GM12878 (cell line): ENCODE data around the gene MAP3K1. TPM values are rescaled to one million over a fixed set of nuclear protein-coding genes. Genes with fewer than 3 reads are reported as not detected.
A peak's percentile ranks its signal among the peaks of the same experiment; 100 is the strongest.

Experiments
- CUX1 ChIP-seq: IDR thresholded peaks from 2 replicates; pipeline ENCODE4 v1.6.1; 2012; ENCODE audit warnings: improper control_type of control experiment, low read depth, low read length; ENCODE audit not compliant: insufficient replicate concordance
- HCFC1 ChIP-seq: fragments of 150-350 bp; IDR thresholded peaks from 2 replicates; pipeline ENCODE4 v1.6.1; 2014; ENCODE audit warnings: low read length
- MYB ChIP-seq: fragments of 150-350 bp; IDR thresholded peaks from 2 replicates; pipeline ENCODE4 v1.6.1; 2014; ENCODE audit warnings: mild to moderate bottlenecking, low read depth, low read length, borderline replicate concordance
- NFYA ChIP-seq: IDR thresholded peaks from 2 replicates; pipeline ENCODE4 v1.6.1; 2011; ENCODE audit warnings: low read depth, mild to moderate bottlenecking, low read length, improper control_type of control experiment, borderline replicate concordance
- NKRF ChIP-seq: fragments of 450-650 bp; conservative IDR thresholded peaks from 2 replicates; pipeline ENCODE4 v1.6.1; 2017; ENCODE audit warnings: mild to moderate bottlenecking, moderate library complexity
- SKIL ChIP-seq: fragments of 450-650 bp; IDR thresholded peaks from 2 replicates; pipeline ENCODE4 v1.6.1; 2017; ENCODE audit warnings: mild to moderate bottlenecking, low read depth, inconsistent platforms; ENCODE audit not compliant: poor library complexity, severe bottlenecking
- ZBTB11 ChIP-seq: fragments of 450-650 bp; formaldehyde crosslinking; IDR thresholded peaks from 2 replicates; pipeline ENCODE4 v1.5.0; 2022; ENCODE audit warnings: mild to moderate bottlenecking, missing genetic modification characterization
- polyA plus RNA-seq, 11 experiments: library from polyadenylated mRNA; depleted of rRNA in 4 of 11; unstranded in 6 of 11; stranded (reverse) in 5 of 11; fragments of >200 nt; fragmentation: Nextera tagmentation in 4 of 11; fragmentation: Illumina TruSeq in 1 of 11; extraction: Ambion mirVana in 4 of 11; extraction: Trizol in 1 of 11; gene quantifications; 1 replicate in 1 of 11; 2 replicates in 10 of 11; pipeline versions ENCODE4 v1.2.1 to v1.2.3, GENCODE V29; 2011 to 2016; ENCODE audit warnings: inconsistent platforms in 2 of 11, missing spikeins in 2 of 11, low read depth in 1 of 11
- total RNA-seq, 4 experiments: library from RNA; depleted of rRNA in 3 of 4; stranded (reverse); fragments of >200 nt in 3 of 4; fragmentation: Illumina TruSeq in 1 of 4; extraction: Trizol in 1 of 4; gene quantifications; 2 replicates each; pipeline versions ENCODE4 v1.2.1 to v1.2.3, GENCODE V29; 2013 to 2021

Gene MAP3K1
- total and polyA plus RNA-seq, 10 of the 15 experiments (the other 5 are each of a cell fraction or from before 2014, with no cell fraction given): 7.5 to 24.6 (median 12.6) TPM

- TF ChIP-seq CUX1 (no peak), HCFC1 (0 out of 2 replicates have a peak, but pooled peaks have one; percentile 9), NKRF (peak; percentile 67), NFYA (no peak), ZBTB11 (CRISPR knock-in tag) (no peak), SKIL (no peak), MYB (no peak)
- TF ChIP-seq, all 136 proteins: peak for 42
These were observed 94.2 kb downstream of the MAP3K1 start, which contains the start of gene SETD9 (continued) for GRCh38 chr5:56909294-56910209.
